22Rv1 (cell line): ENCODE results near the gene DNAAF3.

Experiments
- H3K27ac ChIP-seq: fragments of 450-650 bp; 2 replicates; pipeline ENCODE4 v1.5.1; 2017
- CTCF ChIP-seq: fragments of 450-650 bp; IDR thresholded peaks from 2 replicates; pipeline ENCODE4 v1.5.1; 2017; ENCODE audit warnings: mild to moderate bottlenecking
- ZFX ChIP-seq: fragments of 450-650 bp; IDR thresholded peaks from 2 replicates; pipeline ENCODE4 v1.6.1; 2017; ENCODE audit warnings: antibody characterized with exemption, borderline replicate concordance

Gene DNAAF3

GRCh38 chr19:55186080-55186479 is 19.7 kb upstream of the DNAAF3 start:
- TF ChIP-seq ZFX: no peak
- TF ChIP-seq CTCF: no peak
- H3K27ac ChIP-seq: no peak overlapping the region

- H3K27ac ChIP-seq: no peak overlapping the region
- TF ChIP-seq CTCF: no peak
- TF ChIP-seq ZFX: no peak
Measured at GRCh38 chr19:55181740-55182139, 15.3 kb upstream of the DNAAF3 start.

GRCh38 chr19:55179606-55180484 is 13.4 kb upstream of the DNAAF3 start, which contains the start of gene SYT5:
SYT5 (minus strand) TSS chr19:55180289; CDS start chr19:55179041, 1,248 bp downstream.
- TF ChIP-seq ZFX (no peak), CTCF (peak; percentile 9; the same call in 1 of the 2 replicates)
- no peak within 1 kb of the TSS for H3K27ac ChIP-seq

- H3K27ac ChIP-seq: no peak overlapping the region
- TF ChIP-seq ZFX (no peak), CTCF (no peak)
Measured at GRCh38 chr19:55178781-55179599, 12.6 kb upstream of the DNAAF3 start.

- TF ChIP-seq ZFX (no peak), CTCF (peak; percentile 48; the same call in 1 of the 2 replicates)
- H3K27ac ChIP-seq: peak overlapping the region; percentile 78
Measured at GRCh38 chr19:55176076-55176475, 9.7 kb upstream of the DNAAF3 start.

GRCh38 chr19:55175117-55175867 is 8.9 kb upstream of the DNAAF3 start:
- H3K27ac ChIP-seq: peak overlapping the region; percentile 78

More at GRCh38 chr19:55175117-55175867, 8.9 kb upstream of the DNAAF3 start:
- TF ChIP-seq CTCF: no peak
- TF ChIP-seq ZFX: no peak
